Measurements from ENCODE around the gene CCDC88C. TPM values are rescaled to one million over a fixed set of nuclear protein-coding genes. Genes with fewer than 3 reads are reported as not detected.

Gene CCDC88C
- total RNA-seq, 1 experiment from 2014 or later = 33.2 TPM

GRCh38 chr14:91235841-91236240, 181.8 kb downstream of the CCDC88C start:
- CTCF ChIA-PET = interaction anchor here (1.8 kb wide), 1 partner anchor 14 kb away, joined by 5 read pairs; no protein-coding TSS in a partner anchor
- H3K27ac Mint-ChIP-seq (ENCODE audit: unreplicated experiment) = no peak overlapping the region

DNA sequence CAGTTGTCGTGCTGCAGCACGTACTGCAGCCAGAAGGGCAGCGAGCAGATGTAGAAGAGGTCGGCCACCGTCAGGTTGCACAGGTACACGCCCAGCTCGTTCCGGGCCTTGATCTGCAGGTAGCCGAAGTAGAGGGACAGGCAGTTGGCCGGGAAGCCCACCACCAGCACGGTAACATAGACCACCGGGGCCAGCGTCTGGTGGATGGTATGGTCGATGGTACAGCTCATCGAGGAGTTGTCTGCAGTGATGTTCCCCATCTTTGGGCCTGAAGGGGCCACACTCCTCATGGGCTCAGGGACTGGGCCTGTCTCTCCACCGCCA, 182.9 kb downstream of the CCDC88C start:
- peaks cover 4% of the 10 kb centered on the region for H3K36me3 Mint-ChIP-seq (ENCODE audit: insufficient read depth, unreplicated experiment)

More at GRCh38 chr14:91235841-91236240, 181.8 kb downstream of the CCDC88C start:
- DNase-seq = no peak
- BruUV-seq (replicated peaks) = no TSS peak
- TF ChIP-seq CTCF (IDR thresholded peaks at IDR 0.05; ENCODE audit: unreplicated experiment) = no peak
- peaks cover 2% of the 10 kb centered on the region for H3K9me3 Mint-ChIP-seq (ENCODE audit: low read depth, unreplicated experiment)
- H3K4me3 Mint-ChIP-seq (ENCODE audit: low read depth, unreplicated experiment) = no peak overlapping the region
- intact Hi-C loops (cut with micrococcal nuclease; ENCODE audit: unreplicated experiment) = no loop called here
- H3K4me1 Mint-ChIP-seq (ENCODE audit: low read depth, unreplicated experiment) = no peaks in the 10 kb centered on the region
- H3K36me3 Mint-ChIP-seq (ENCODE audit: insufficient read depth, unreplicated experiment) = peaks cover 4% of the 10 kb centered on the region
- peaks cover 22% of the 10 kb centered on the region for H3K27me3 Mint-ChIP-seq (ENCODE audit: unreplicated experiment)

GRCh38 chr14:91233936-91234790, 183.5 kb downstream of the CCDC88C start:
- Mint-ChIP-seq H3K27ac (ENCODE audit: unreplicated experiment) (no peak overlapping the region), H3K4me3 (ENCODE audit: low read depth, unreplicated experiment) (no peak overlapping the region), H3K4me1 (ENCODE audit: low read depth, unreplicated experiment) (no peaks in the 10 kb centered on the region), H3K36me3 (ENCODE audit: insufficient read depth, unreplicated experiment) (peaks cover 4% of the 10 kb centered on the region), H3K9me3 (ENCODE audit: low read depth, unreplicated experiment) (peaks cover 2% of the 10 kb centered on the region), H3K27me3 (ENCODE audit: unreplicated experiment) (peaks cover 9% of the 10 kb centered on the region)
- CTCF ChIA-PET = no interaction called here
- intact Hi-C loops (cut with micrococcal nuclease; ENCODE audit: unreplicated experiment) = no loop called here
- DNase-seq = no peak
- no peak for TF ChIP-seq CTCF (IDR thresholded peaks at IDR 0.05; ENCODE audit: unreplicated experiment)
- BruUV-seq (replicated peaks) = no TSS peak

More for the DNA sequence above, 182.9 kb downstream of the CCDC88C start:
- intact Hi-C loops (cut with micrococcal nuclease; ENCODE audit: unreplicated experiment) = no loop called here
- DNase-seq = no peak
- H3K4me1 Mint-ChIP-seq (ENCODE audit: low read depth, unreplicated experiment) = no peaks in the 10 kb centered on the region
- BruUV-seq (replicated peaks) = no TSS peak
- H3K27me3 Mint-ChIP-seq (ENCODE audit: unreplicated experiment) = peaks cover 15% of the 10 kb centered on the region
- H3K4me3 Mint-ChIP-seq (ENCODE audit: low read depth, unreplicated experiment) = no peak overlapping the region
- CTCF ChIA-PET = no interaction called here
- peaks cover 2% of the 10 kb centered on the region for H3K9me3 Mint-ChIP-seq (ENCODE audit: low read depth, unreplicated experiment)
- TF ChIP-seq CTCF (IDR thresholded peaks at IDR 0.05; ENCODE audit: unreplicated experiment) = no peak
- no peak overlapping the region for H3K27ac Mint-ChIP-seq (ENCODE audit: unreplicated experiment)

DNA sequence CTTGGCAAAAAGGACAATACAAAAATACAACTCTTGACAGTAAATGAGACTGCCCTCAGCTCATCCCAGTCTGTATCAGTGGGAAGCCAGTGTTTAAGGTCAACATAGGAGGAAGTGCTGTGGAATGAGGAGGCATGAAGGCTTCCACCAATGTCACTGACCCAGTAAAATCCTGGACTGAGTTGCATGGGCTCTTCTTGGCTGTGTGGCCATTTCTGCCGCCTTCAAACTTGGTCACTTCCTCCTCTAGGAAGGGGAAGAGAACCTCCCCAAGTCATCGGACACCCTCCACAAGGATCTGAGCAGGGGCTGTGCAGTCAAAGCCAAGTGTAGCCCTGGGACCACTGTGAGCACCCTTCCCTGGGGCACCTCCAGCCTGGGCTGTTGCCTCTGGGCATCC, 185.0 kb downstream of the CCDC88C start:
- no peak overlapping the region for H3K4me3 Mint-ChIP-seq (ENCODE audit: low read depth, unreplicated experiment)
- no peaks in the 10 kb centered on the region for H3K27me3 Mint-ChIP-seq (ENCODE audit: unreplicated experiment)
- TF ChIP-seq CTCF (IDR thresholded peaks at IDR 0.05; ENCODE audit: unreplicated experiment) = no peak
- CTCF ChIA-PET = no interaction called here
- no peaks in the 10 kb centered on the region for H3K4me1 Mint-ChIP-seq (ENCODE audit: low read depth, unreplicated experiment)
- H3K9me3 Mint-ChIP-seq (ENCODE audit: low read depth, unreplicated experiment) = peaks cover 2% of the 10 kb centered on the region
- H3K27ac Mint-ChIP-seq (ENCODE audit: unreplicated experiment) = no peak overlapping the region
- BruUV-seq (replicated peaks) = no TSS peak
- intact Hi-C loops (cut with micrococcal nuclease; ENCODE audit: unreplicated experiment) = no loop called here
- H3K36me3 Mint-ChIP-seq (ENCODE audit: insufficient read depth, unreplicated experiment) = peaks cover 4% of the 10 kb centered on the region
- no peak for DNase-seq

Data from Calu3 (cell line).